Muscle layer of duodenum (tissue), 2 donors: ENCODE data around the gene NDRG4.

Source experiments
- H3K27ac ChIP-seq: one replicate; pipeline ENCODE4 v1.7.0; 2013; ENCODE audit warnings: mild to moderate bottlenecking, low read length
- H3K27me3 ChIP-seq: one replicate; pipeline ENCODE4 v1.7.0; 2013; ENCODE audit warnings: low read depth, mild to moderate bottlenecking, control low read depth, low read length
- H3K36me3 ChIP-seq, 2 donors: one replicate each; pipeline ENCODE4 v1.7.0; 2013; ENCODE audit warnings: low read length in 2 of 2, control low read depth in 1 of 2, mild to moderate bottlenecking in 1 of 2; ENCODE audit not compliant: insufficient read depth in 2 of 2, control insufficient read depth in 1 of 2
- H3K4me1 ChIP-seq, 2 donors: one replicate each; pipeline ENCODE4 v1.7.0; 2013; ENCODE audit warnings: low read length in 2 of 2, mild to moderate bottlenecking in 2 of 2, control low read depth in 1 of 2, moderate library complexity in 1 of 2; ENCODE audit not compliant: insufficient read depth in 2 of 2, control insufficient read depth in 1 of 2
- H3K4me3 ChIP-seq, 2 donors: one replicate each; pipeline ENCODE4 v1.7.0; 2013; ENCODE audit warnings: low read length in 2 of 2, low read depth in 1 of 2, mild to moderate bottlenecking in 1 of 2
- H3K9me3 ChIP-seq, 2 donors: one replicate each; pipeline ENCODE4 v1.7.0; 2013; ENCODE audit warnings: low read length in 2 of 2, control low read depth in 1 of 2, mild to moderate bottlenecking in 1 of 2; ENCODE audit not compliant: control insufficient read depth in 1 of 2
- donor health status: healthy.

The NDRG4 gene

GRCh38 chr16:58460219-58460610 is 39.7 kb upstream of the NDRG4 start:
- no peaks in the 10 kb centered on the region for H3K36me3 ChIP-seq
- H3K4me1 ChIP-seq = peaks cover 0 to 18% of the 10 kb centered on the region in 2 donors
- H3K9me3 ChIP-seq = no peaks in the 10 kb centered on the region
- H3K27me3 ChIP-seq = peaks cover 20% of the 10 kb centered on the region
- no peak overlapping the region for H3K27ac ChIP-seq
- no peak overlapping the region for H3K4me3 ChIP-seq

GRCh38 chr16:58461056-58461455 is 38.9 kb upstream of the NDRG4 start:
- Histone ChIP-seq H3K4me1 (peaks cover 0 to 18% of the 10 kb centered on the region in 2 donors), H3K4me3 (no peak overlapping the region), H3K27ac (no peak overlapping the region), H3K36me3 (no peaks in the 10 kb centered on the region), H3K9me3 (no peaks in the 10 kb centered on the region), H3K27me3 (peaks cover 25% of the 10 kb centered on the region)

- Histone ChIP-seq H3K27me3 (peaks cover 25% of the 10 kb centered on the region), H3K27ac (no peak overlapping the region), H3K36me3 (no peaks in the 10 kb centered on the region), H3K4me1 (peaks cover 0 to 18% of the 10 kb centered on the region in 2 donors), H3K9me3 (no peaks in the 10 kb centered on the region), H3K4me3 (no peak overlapping the region)
Observed at GRCh38 chr16:58461640-58462039, 38.3 kb upstream of the NDRG4 start.

GRCh38 chr16:58462089-58462488 is 37.9 kb upstream of the NDRG4 start:
- H3K27ac ChIP-seq = no peak overlapping the region
- no peaks in the 10 kb centered on the region for H3K9me3 ChIP-seq
- no peaks in the 10 kb centered on the region for H3K36me3 ChIP-seq
- peaks cover 0 to 18% of the 10 kb centered on the region in 2 donors for H3K4me1 ChIP-seq
- peaks cover 25% of the 10 kb centered on the region for H3K27me3 ChIP-seq
- H3K4me3 ChIP-seq = no peak overlapping the region

- Histone ChIP-seq H3K27ac (no peak overlapping the region), H3K27me3 (peaks cover 25% of the 10 kb centered on the region), H3K4me3 (peak overlapping the region in 1 of 2 donors; percentile 48), H3K9me3 (no peaks in the 10 kb centered on the region), H3K36me3 (no peaks in the 10 kb centered on the region), H3K4me1 (peaks cover 0 to 18% of the 10 kb centered on the region in 2 donors)
Observed at GRCh38 chr16:58462499-58462996, 37.4 kb upstream of the NDRG4 start.

GRCh38 chr16:58462997-58463941 is 36.7 kb upstream of the NDRG4 start:
- H3K4me1 ChIP-seq = peaks cover 0 to 18% of the 10 kb centered on the region in 2 donors
- H3K27me3 ChIP-seq = peaks cover 25% of the 10 kb centered on the region
- H3K36me3 ChIP-seq = no peaks in the 10 kb centered on the region
- H3K27ac ChIP-seq = no peak overlapping the region
- H3K9me3 ChIP-seq = no peaks in the 10 kb centered on the region
- peak overlapping the region in 1 of 2 donors; percentile 71 for H3K4me3 ChIP-seq

- Histone ChIP-seq H3K36me3 (no peaks in the 10 kb centered on the region), H3K27ac (no peak overlapping the region), H3K27me3 (peaks cover 25% of the 10 kb centered on the region), H3K4me3 (peak overlapping the region in 1 of 2 donors; percentile 71), H3K4me1 (peaks cover 0 to 18% of the 10 kb centered on the region in 2 donors), H3K9me3 (no peaks in the 10 kb centered on the region)
Observed at GRCh38 chr16:58464047-58464915, 35.7 kb upstream of the NDRG4 start.

- H3K36me3 ChIP-seq = no peaks in the 10 kb centered on the region
- peaks cover 0 to 18% of the 10 kb centered on the region in 2 donors for H3K4me1 ChIP-seq
- no peaks in the 10 kb centered on the region for H3K9me3 ChIP-seq
- peak overlapping the region in 1 of 2 donors; percentile 71 for H3K4me3 ChIP-seq
- H3K27me3 ChIP-seq = peaks cover 25% of the 10 kb centered on the region
- H3K27ac ChIP-seq = no peak overlapping the region
Observed at GRCh38 chr16:58464916-58465731, 34.8 kb upstream of the NDRG4 start.

GRCh38 chr16:58465817-58466216 is 34.1 kb upstream of the NDRG4 start:
- H3K4me1 ChIP-seq = peaks cover 0 to 18% of the 10 kb centered on the region in 2 donors
- no peaks in the 10 kb centered on the region for H3K36me3 ChIP-seq
- H3K27me3 ChIP-seq = peaks cover 25% of the 10 kb centered on the region
- H3K9me3 ChIP-seq = no peaks in the 10 kb centered on the region
- no peak overlapping the region for H3K4me3 ChIP-seq
- no peak overlapping the region for H3K27ac ChIP-seq

GRCh38 chr16:58466396-58466795 is 33.5 kb upstream of the NDRG4 start:
- Histone ChIP-seq H3K27me3 (peaks cover 25% of the 10 kb centered on the region), H3K9me3 (no peaks in the 10 kb centered on the region), H3K4me3 (no peak overlapping the region), H3K4me1 (peaks cover 0 to 18% of the 10 kb centered on the region in 2 donors), H3K36me3 (no peaks in the 10 kb centered on the region), H3K27ac (no peak overlapping the region)
